GM23248 (cell line): ENCODE results near the gene MYH7B.

Source experiments
- EZH2 ChIP-seq: fragments of 200-600 bp; sonication (generic); IDR thresholded peaks from 2 replicates; pipeline ENCODE4 v1.6.1; 2018; ENCODE audit warnings: antibody characterized with exemption, mild to moderate bottlenecking; ENCODE audit not compliant: insufficient read depth, poor library complexity, severe bottlenecking
- EZH2phosphoT487 ChIP-seq: fragments of 200-600 bp; sonication (generic); IDR thresholded peaks from 2 replicates; pipeline ENCODE4 v1.6.1; 2018; ENCODE audit warnings: antibody characterized with exemption, moderate library complexity, mild to moderate bottlenecking, low read depth; ENCODE audit not compliant: insufficient read depth

- TF ChIP-seq EZH2 (no peak), EZH2phosphoT487 (no peak)
Observed at GRCh38 chr20:34988191-34988540, 32.5 kb downstream of the MYH7B start.
